Astrocyte (in vitro differentiated cells and primary cell): Measurements from ENCODE around the gene HTR1A.

Source experiments
- EZH2 ChIP-seq: IDR thresholded peaks from 2 replicates; pipeline ENCODE4 v1.6.1; 2012; ENCODE audit warnings: mild to moderate bottlenecking, low read length, inconsistent platforms; ENCODE audit not compliant: insufficient read depth
- TF ChIP-seq, protein P1 (sequence below): IDR thresholded peaks from 2 replicates; pipeline ENCODE4 v1.5.1; 2011; ENCODE audit warnings: low read depth, mild to moderate bottlenecking, inconsistent platforms, low read length, moderate library complexity; ENCODE audit not compliant: insufficient read depth

- TF ChIP-seq, protein P1, sequence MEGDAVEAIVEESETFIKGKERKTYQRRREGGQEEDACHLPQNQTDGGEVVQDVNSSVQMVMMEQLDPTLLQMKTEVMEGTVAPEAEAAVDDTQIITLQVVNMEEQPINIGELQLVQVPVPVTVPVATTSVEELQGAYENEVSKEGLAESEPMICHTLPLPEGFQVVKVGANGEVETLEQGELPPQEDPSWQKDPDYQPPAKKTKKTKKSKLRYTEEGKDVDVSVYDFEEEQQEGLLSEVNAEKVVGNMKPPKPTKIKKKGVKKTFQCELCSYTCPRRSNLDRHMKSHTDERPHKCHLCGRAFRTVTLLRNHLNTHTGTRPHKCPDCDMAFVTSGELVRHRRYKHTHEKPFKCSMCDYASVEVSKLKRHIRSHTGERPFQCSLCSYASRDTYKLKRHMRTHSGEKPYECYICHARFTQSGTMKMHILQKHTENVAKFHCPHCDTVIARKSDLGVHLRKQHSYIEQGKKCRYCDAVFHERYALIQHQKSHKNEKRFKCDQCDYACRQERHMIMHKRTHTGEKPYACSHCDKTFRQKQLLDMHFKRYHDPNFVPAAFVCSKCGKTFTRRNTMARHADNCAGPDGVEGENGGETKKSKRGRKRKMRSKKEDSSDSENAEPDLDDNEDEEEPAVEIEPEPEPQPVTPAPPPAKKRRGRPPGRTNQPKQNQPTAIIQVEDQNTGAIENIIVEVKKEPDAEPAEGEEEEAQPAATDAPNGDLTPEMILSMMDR = no peak
- TF ChIP-seq EZH2 = no peak
Measured at GRCh38 chr5:63935103-63935502, 27.1 kb downstream of the HTR1A start.
